Measurements from ENCODE around the gene IRAK2.
A peak's percentile ranks its signal among the peaks of the same experiment; 100 is the strongest.

IRAK2 gene

GRCh38 chr3:10196389-10197052 is 31.8 kb downstream of the IRAK2 start:
- H3K4me3 ChIP-seq (ENCODE audit: low read depth, low read length), result no peak overlapping the region
- no peak for DNase-seq (ENCODE audit: low read depth)
- TF ChIP-seq CTCF (IDR thresholded peaks at IDR 0.05; ENCODE audit: low read depth, low read length, missing control alignments), result no peak

- TF ChIP-seq CTCF (IDR thresholded peaks at IDR 0.05; ENCODE audit: low read depth, low read length, missing control alignments), result no peak
- no peak for DNase-seq (ENCODE audit: low read depth)
- no peak overlapping the region; the same call in 1 of the 2 replicates for H3K4me3 ChIP-seq (ENCODE audit: low read depth, low read length)
These were observed 33.5 kb downstream of the IRAK2 start for GRCh38 chr3:10198226-10198625.

GRCh38 chr3:10198761-10199649 is 34.3 kb downstream of the IRAK2 start:
- TF ChIP-seq CTCF (IDR thresholded peaks at IDR 0.05; ENCODE audit: low read depth, low read length, missing control alignments), result no peak
- no peak overlapping the region for H3K4me3 ChIP-seq (ENCODE audit: low read depth, low read length)
- DNase-seq (ENCODE audit: low read depth), result peak; percentile 79

GRCh38 chr3:10204921-10205320 is 40.2 kb downstream of the IRAK2 start:
- TF ChIP-seq CTCF (IDR thresholded peaks at IDR 0.05; ENCODE audit: low read depth, low read length, missing control alignments), result no peak
- no peak overlapping the region for H3K4me3 ChIP-seq (ENCODE audit: low read depth, low read length)
- DNase-seq (ENCODE audit: low read depth), result no peak

- no peak for TF ChIP-seq CTCF (IDR thresholded peaks at IDR 0.05; ENCODE audit: low read depth, low read length, missing control alignments)
- DNase-seq (ENCODE audit: low read depth), result no peak
- no peak overlapping the region for H3K4me3 ChIP-seq (ENCODE audit: low read depth, low read length)
These were observed 40.9 kb downstream of the IRAK2 start for GRCh38 chr3:10205451-10206165.

- no peak overlapping the region for H3K4me3 ChIP-seq (ENCODE audit: low read depth, low read length)
- TF ChIP-seq CTCF (IDR thresholded peaks at IDR 0.05; ENCODE audit: low read depth, low read length, missing control alignments), result no peak
These were observed 41.4 kb downstream of the IRAK2 start for GRCh38 chr3:10206166-10206511.

More at GRCh38 chr3:10206166-10206511, 41.4 kb downstream of the IRAK2 start:
- DNase-seq (ENCODE audit: low read depth), result no peak

Measured in GM12864 (cell line).